ENCODE results near the gene CLPSL1.

CLPSL1 gene

GRCh38 chr6:35780719-35781118 is at the start of gene CLPSL1:
CLPSL1 (plus strand) TSS chr6:35781019; CDS start chr6:35781111, 92 bp downstream.
- in situ Hi-C loops (cut with MboI; ENCODE audit: low sequenced_read_pairs): no loop called here

GRCh38 chr6:35731414-35731735 is 49.4 kb upstream of the CLPSL1 start:
- in situ Hi-C loops (cut with MboI; ENCODE audit: low sequenced_read_pairs): loop anchor here (10.0 kb wide), 1 partner anchor 437 kb away; the partner anchor contains the start of gene DEF6

GRCh38 chr6:35731736-35732532 is 48.9 kb upstream of the CLPSL1 start:
- in situ Hi-C loops (cut with MboI; ENCODE audit: low sequenced_read_pairs): loop anchor here (10.0 kb wide), 1 partner anchor 437 kb away; the partner anchor contains the start of gene DEF6

GRCh38 chr6:35733633-35734032 is 47.2 kb upstream of the CLPSL1 start:
- in situ Hi-C loops (cut with MboI; ENCODE audit: low sequenced_read_pairs): loop anchor here (10.0 kb wide), 1 partner anchor 439 kb away; the partner anchor contains the start of gene DEF6

GRCh38 chr6:35734319-35734718 is 46.5 kb upstream of the CLPSL1 start:
- in situ Hi-C loops (cut with MboI; ENCODE audit: low sequenced_read_pairs): loop anchor here (10.0 kb wide), 1 partner anchor 440 kb away; the partner anchor contains the start of gene DEF6

- in situ Hi-C loops (cut with MboI; ENCODE audit: low sequenced_read_pairs): loop anchor here (5.0 to 10.0 kb wide), 2 partner anchors 153 to 441 kb away; partner anchors contain the start of gene DEF6
These were observed 45.4 kb upstream of the CLPSL1 start for GRCh38 chr6:35735452-35735851.

GRCh38 chr6:35736253-35736894 is 44.4 kb upstream of the CLPSL1 start:
- in situ Hi-C loops (cut with MboI; ENCODE audit: low sequenced_read_pairs): loop anchor here (5.0 to 10.0 kb wide), 2 partner anchors 154 to 442 kb away; partner anchors contain the start of gene DEF6

- in situ Hi-C loops (cut with MboI; ENCODE audit: low sequenced_read_pairs): loop anchor here (5.0 to 10.0 kb wide), 2 partner anchors 155 to 442 kb away; partner anchors contain the start of gene DEF6
These were observed 43.8 kb upstream of the CLPSL1 start, which contains the start of gene ARMC12 for GRCh38 chr6:35736982-35737412. ARMC12 (plus strand) TSS chr6:35737032; CDS start chr6:35737109, 77 bp downstream.

GRCh38 chr6:35737413-35738211 is 43.2 kb upstream of the CLPSL1 start:
- in situ Hi-C loops (cut with MboI; ENCODE audit: low sequenced_read_pairs): loop anchor here (5.0 to 10.0 kb wide), 2 partner anchors 155 to 443 kb away; partner anchors contain the start of gene DEF6

GRCh38 chr6:35739645-35740524 is 40.9 kb upstream of the CLPSL1 start:
- in situ Hi-C loops (cut with MboI; ENCODE audit: low sequenced_read_pairs): loop anchor here (5.0 to 10.0 kb wide), 2 partner anchors 158 to 445 kb away; partner anchors contain the start of gene DEF6

GRCh38 chr6:35742842-35743241 is 38.0 kb upstream of the CLPSL1 start:
- in situ Hi-C loops (cut with MboI; ENCODE audit: low sequenced_read_pairs): no loop called here

- in situ Hi-C loops (cut with MboI; ENCODE audit: low sequenced_read_pairs): no loop called here
These were observed 35.3 kb upstream of the CLPSL1 start for GRCh38 chr6:35745509-35745908.

GRCh38 chr6:35746516-35746915 is 34.3 kb upstream of the CLPSL1 start:
- in situ Hi-C loops (cut with MboI; ENCODE audit: low sequenced_read_pairs): no loop called here

GRCh38 chr6:35747877-35748276 is 32.9 kb upstream of the CLPSL1 start:
- in situ Hi-C loops (cut with MboI; ENCODE audit: low sequenced_read_pairs): no loop called here

GRCh38 chr6:35750557-35750956 is 30.3 kb upstream of the CLPSL1 start:
- in situ Hi-C loops (cut with MboI; ENCODE audit: low sequenced_read_pairs): no loop called here

GRCh38 chr6:35751594-35751993 is 29.2 kb upstream of the CLPSL1 start:
- in situ Hi-C loops (cut with MboI; ENCODE audit: low sequenced_read_pairs): no loop called here

- in situ Hi-C loops (cut with MboI; ENCODE audit: low sequenced_read_pairs): no loop called here
These were observed 28.5 kb upstream of the CLPSL1 start for GRCh38 chr6:35752330-35752729.

- in situ Hi-C loops (cut with MboI; ENCODE audit: low sequenced_read_pairs): no loop called here
These were observed 26.2 kb upstream of the CLPSL1 start for GRCh38 chr6:35754452-35755277.
